B cell (primary cell): ENCODE data around the gene OTOGL.

Experiments used
- EZH2 ChIP-seq: IDR thresholded peaks from 2 replicates; pipeline ENCODE4 v1.6.1; 2012; ENCODE audit warnings: borderline replicate concordance, low read depth, mild to moderate bottlenecking, moderate library complexity, low read length; ENCODE audit not compliant: insufficient read depth, poor library complexity, severe bottlenecking
- TF ChIP-seq, protein P1 (sequence below): fragments of 200-600 bp; IDR thresholded peaks from one replicate; pipeline ENCODE4 v1.8.0; 2022; ENCODE audit warnings: antibody characterized with exemption, mild to moderate bottlenecking

DNA sequence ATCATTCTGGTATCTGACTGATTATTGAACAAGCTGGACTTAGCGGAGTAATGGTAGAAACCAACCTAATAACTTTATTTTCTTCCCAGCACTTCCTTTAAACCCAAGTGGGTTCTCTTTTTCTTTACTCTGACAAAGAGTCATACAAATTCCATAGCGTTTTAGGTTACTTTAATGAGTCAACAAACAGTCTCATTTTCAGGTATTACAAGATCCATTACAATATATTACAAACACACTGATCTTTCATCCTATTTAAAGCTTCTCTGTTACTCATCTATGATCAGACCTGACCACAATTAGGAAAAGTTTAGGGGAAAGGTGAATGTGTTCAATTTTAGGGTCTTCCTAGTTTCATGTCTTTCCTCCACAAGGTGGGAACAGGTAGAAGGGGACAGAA lies 305.3 kb downstream of the OTOGL start:
- TF ChIP-seq, protein P1, sequence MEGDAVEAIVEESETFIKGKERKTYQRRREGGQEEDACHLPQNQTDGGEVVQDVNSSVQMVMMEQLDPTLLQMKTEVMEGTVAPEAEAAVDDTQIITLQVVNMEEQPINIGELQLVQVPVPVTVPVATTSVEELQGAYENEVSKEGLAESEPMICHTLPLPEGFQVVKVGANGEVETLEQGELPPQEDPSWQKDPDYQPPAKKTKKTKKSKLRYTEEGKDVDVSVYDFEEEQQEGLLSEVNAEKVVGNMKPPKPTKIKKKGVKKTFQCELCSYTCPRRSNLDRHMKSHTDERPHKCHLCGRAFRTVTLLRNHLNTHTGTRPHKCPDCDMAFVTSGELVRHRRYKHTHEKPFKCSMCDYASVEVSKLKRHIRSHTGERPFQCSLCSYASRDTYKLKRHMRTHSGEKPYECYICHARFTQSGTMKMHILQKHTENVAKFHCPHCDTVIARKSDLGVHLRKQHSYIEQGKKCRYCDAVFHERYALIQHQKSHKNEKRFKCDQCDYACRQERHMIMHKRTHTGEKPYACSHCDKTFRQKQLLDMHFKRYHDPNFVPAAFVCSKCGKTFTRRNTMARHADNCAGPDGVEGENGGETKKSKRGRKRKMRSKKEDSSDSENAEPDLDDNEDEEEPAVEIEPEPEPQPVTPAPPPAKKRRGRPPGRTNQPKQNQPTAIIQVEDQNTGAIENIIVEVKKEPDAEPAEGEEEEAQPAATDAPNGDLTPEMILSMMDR: no peak
- TF ChIP-seq EZH2: no peak
